ENCODE data around the gene NELFA.

- TF ChIP-seq CTCF (IDR thresholded peaks at IDR 0.05) (no peak), POLR2A (IDR thresholded peaks at IDR 0.05) (no peak)
Observed at GRCh38 chr4:1982124-1983052, 26.4 kb downstream of the NELFA start.

Measured in lower leg skin (tissue), 3 donors.